WTC11 (cell line): ENCODE measurements around the gene GTF2H3.

ENCODE experiments used
- ELF4 ChIP-seq: sonication (generic); formaldehyde crosslinking; IDR thresholded peaks from 2 replicates; pipeline ENCODE4 v1.8.1; 2022; ENCODE audit warnings: low read depth, mild to moderate bottlenecking, moderate library complexity, missing genetic modification reagents
- ETV6 ChIP-seq: sonication (generic); formaldehyde crosslinking; IDR thresholded peaks from 2 replicates; pipeline ENCODE4 v1.8.1; 2022; ENCODE audit warnings: mild to moderate bottlenecking, missing genetic modification reagents
- FOXJ3 ChIP-seq: sonication (generic); formaldehyde crosslinking; IDR thresholded peaks from 2 replicates; pipeline ENCODE4 v1.9.0; 2021; ENCODE audit warnings: missing genetic modification reagents, mild to moderate bottlenecking, borderline replicate concordance
- TF ChIP-seq, protein P1 (sequence below): sonication (generic); formaldehyde crosslinking; IDR thresholded peaks from 2 replicates; pipeline ENCODE4 v1.8.0; 2022; ENCODE audit warnings: mild to moderate bottlenecking, missing genetic modification reagents
- TF ChIP-seq, protein P2 (sequence below): fragments of 200-600 bp; IDR thresholded peaks from 2 replicates; pipeline ENCODE4 v1.8.0; 2022; ENCODE audit warnings: antibody characterized with exemption

DNA sequence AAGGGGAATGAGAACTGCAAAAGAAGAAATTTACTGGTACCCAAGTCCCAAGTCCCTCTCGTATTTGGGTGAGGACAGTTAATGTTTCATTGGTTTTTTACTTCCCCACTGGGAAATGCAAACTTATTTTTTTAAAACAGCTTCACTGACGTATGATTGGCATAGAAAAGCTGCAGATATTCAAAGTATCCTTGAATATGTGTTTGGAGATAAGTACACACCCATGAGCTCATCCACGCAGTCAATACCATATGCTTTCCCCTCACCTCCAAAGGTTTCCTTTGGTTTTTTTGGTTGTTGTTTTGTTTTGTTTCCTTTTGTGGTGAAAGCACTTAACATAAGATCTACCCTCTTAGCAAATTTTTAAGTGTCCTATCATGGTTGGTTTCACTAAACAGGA, 50.3 kb downstream of the GTF2H3 start:
- TF ChIP-seq ETV6 (CRISPR knock-in tag) = no peak
- no peak for TF ChIP-seq ELF4 (CRISPR knock-in tag)
- TF ChIP-seq, protein P1, sequence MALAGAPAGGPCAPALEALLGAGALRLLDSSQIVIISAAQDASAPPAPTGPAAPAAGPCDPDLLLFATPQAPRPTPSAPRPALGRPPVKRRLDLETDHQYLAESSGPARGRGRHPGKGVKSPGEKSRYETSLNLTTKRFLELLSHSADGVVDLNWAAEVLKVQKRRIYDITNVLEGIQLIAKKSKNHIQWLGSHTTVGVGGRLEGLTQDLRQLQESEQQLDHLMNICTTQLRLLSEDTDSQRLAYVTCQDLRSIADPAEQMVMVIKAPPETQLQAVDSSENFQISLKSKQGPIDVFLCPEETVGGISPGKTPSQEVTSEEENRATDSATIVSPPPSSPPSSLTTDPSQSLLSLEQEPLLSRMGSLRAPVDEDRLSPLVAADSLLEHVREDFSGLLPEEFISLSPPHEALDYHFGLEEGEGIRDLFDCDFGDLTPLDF (CRISPR knock-in tag) = no peak
- TF ChIP-seq, protein P2, sequence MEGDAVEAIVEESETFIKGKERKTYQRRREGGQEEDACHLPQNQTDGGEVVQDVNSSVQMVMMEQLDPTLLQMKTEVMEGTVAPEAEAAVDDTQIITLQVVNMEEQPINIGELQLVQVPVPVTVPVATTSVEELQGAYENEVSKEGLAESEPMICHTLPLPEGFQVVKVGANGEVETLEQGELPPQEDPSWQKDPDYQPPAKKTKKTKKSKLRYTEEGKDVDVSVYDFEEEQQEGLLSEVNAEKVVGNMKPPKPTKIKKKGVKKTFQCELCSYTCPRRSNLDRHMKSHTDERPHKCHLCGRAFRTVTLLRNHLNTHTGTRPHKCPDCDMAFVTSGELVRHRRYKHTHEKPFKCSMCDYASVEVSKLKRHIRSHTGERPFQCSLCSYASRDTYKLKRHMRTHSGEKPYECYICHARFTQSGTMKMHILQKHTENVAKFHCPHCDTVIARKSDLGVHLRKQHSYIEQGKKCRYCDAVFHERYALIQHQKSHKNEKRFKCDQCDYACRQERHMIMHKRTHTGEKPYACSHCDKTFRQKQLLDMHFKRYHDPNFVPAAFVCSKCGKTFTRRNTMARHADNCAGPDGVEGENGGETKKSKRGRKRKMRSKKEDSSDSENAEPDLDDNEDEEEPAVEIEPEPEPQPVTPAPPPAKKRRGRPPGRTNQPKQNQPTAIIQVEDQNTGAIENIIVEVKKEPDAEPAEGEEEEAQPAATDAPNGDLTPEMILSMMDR = no peak
- no peak for TF ChIP-seq FOXJ3
